ENCODE results near the gene ALDH4A1.

DNA sequence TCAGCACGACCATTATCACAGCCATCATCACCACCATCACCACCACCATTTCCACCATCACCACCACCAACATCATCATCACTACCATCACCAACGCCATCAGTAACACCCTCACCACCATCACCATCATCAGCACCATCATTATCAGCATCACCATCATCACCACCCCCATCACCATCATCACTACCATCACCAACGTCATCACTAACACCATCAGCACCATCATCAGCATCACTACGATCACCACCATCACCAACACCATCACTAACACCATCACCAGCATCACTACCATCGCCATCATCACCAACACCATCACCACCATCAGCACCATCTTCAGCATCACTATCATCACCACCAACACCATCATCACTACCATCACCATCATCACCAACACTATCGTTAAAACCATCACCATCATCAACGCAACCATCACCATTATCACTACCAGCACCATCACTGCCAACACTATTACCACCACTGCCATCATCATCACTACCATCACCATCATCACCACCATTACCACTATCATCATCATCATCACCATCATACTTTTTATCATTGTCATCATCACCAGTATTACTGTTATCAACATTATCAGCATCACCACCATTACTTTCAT, 44.2 kb downstream of the ALDH4A1 start:
- TF ChIP-seq, protein P1, sequence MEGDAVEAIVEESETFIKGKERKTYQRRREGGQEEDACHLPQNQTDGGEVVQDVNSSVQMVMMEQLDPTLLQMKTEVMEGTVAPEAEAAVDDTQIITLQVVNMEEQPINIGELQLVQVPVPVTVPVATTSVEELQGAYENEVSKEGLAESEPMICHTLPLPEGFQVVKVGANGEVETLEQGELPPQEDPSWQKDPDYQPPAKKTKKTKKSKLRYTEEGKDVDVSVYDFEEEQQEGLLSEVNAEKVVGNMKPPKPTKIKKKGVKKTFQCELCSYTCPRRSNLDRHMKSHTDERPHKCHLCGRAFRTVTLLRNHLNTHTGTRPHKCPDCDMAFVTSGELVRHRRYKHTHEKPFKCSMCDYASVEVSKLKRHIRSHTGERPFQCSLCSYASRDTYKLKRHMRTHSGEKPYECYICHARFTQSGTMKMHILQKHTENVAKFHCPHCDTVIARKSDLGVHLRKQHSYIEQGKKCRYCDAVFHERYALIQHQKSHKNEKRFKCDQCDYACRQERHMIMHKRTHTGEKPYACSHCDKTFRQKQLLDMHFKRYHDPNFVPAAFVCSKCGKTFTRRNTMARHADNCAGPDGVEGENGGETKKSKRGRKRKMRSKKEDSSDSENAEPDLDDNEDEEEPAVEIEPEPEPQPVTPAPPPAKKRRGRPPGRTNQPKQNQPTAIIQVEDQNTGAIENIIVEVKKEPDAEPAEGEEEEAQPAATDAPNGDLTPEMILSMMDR (IDR thresholded peaks at IDR 0.05; ENCODE audit: borderline replicate concordance, extremely low read depth, low read length, poor library complexity, severe bottlenecking) = no peak
- no peak for TF ChIP-seq EZH2 (IDR thresholded peaks at IDR 0.05; ENCODE audit: borderline replicate concordance, low read depth, low read length, severe bottlenecking)
